Measurements from ENCODE around the gene STRIP2. TPM values are rescaled to one million over a fixed set of nuclear protein-coding genes. Genes with fewer than 3 reads are reported as not detected.
"Not testable (repeated sequence)": the region's sequence is repeated elsewhere in the genome, so short reads cannot be mapped to it uniquely, and the experiment has no call there.

STRIP2 gene
- total RNA-seq, 1 donor from 2014 or later = 55.9 TPM

- DNase-seq (ENCODE audit: low read depth) = no peak
Measured at GRCh38 chr7:129525225-129525862, 91.1 kb downstream of the STRIP2 start.

GRCh38 chr7:129529643-129530042, 95.4 kb downstream of the STRIP2 start:
- no peak for DNase-seq (ENCODE audit: low read depth)

GRCh38 chr7:129530795-129531391, 96.7 kb downstream of the STRIP2 start:
- DNase-seq (ENCODE audit: low read depth) = peak; percentile 25

DNA sequence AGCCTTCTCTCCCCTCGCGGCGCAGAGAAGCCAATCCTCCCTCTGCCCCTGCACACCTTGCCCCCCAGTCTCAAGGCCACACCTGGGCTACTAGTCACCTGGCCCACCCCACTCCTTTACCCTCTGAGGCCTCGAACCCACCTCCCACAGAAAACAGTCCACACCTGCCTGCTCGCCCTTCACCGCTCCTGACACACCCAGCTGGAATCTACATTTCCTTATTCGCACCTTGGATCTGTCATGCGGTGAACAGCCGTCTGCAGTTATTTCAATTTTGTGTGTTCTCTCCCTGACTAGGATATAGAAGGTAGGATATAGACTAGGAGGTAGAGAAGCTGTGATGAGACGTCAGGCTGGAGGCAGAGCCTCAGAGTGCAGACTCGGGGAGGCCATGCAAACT, 97.5 kb downstream of the STRIP2 start:
- DNase-seq (ENCODE audit: low read depth) = no peak

DNA sequence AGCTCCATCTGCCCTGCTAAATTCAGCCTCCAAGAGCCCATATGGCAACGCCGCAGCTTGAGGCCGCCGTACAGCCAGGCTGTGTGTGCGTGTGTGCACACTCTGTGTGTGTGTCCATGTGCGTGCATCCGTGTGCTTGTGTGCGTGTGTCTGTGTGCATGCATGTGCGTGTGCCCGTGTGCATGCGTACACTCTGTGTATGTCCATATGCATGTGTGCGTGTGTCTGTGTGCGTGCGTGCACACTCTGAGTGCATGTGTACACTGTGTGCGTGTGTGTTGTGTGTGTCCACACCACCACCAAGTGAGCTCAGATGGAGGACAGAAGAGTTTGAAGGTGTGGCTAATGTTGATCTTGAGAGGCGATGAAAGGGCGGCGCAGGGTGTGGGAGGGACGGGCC, 98.1 kb downstream of the STRIP2 start:
- no peak for DNase-seq (ENCODE audit: low read depth)

GRCh38 chr7:129534558-129535274, 100.5 kb downstream of the STRIP2 start:
- DNase-seq (ENCODE audit: low read depth) = not testable (repeated sequence)

DNA sequence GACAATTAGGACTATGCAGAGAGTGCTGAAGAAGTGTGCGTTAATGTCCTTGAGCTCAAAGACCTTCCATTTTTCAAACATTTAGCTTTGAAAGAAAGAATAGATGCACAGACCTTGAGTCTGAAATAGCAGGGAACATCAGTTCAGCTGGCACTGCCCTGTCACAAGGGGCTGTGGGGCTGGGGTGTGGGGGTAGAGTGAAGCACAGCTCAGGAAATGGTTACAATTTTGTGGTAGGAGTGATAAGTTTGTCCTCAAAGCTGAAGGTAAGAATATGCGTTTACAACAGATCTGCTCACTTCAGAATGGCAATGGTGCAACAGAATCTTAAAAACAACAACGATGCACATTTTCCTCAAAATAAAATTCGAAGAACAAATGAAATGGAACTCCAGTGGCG, 101.7 kb downstream of the STRIP2 start:
- no peak for DNase-seq (ENCODE audit: low read depth)

- DNase-seq (ENCODE audit: low read depth) = no peak
Measured at GRCh38 chr7:129536323-129536722, 102.1 kb downstream of the STRIP2 start.

Other genes starting within 250 kb of the STRIP2 start
- gene SMO, start 245.8 kb upstream of the STRIP2 start, total RNA-seq = 2.2 and 4.3 TPM in 2 replicates
- 20.4 and 31.6 TPM in 2 replicates for gene AHCYL2, start 209.4 kb upstream of the STRIP2 start, total RNA-seq
- gene SMKR1, start 68.1 kb downstream of the STRIP2 start, total RNA-seq = 1.6 and 3.9 TPM in 2 replicates
- 14.2 and 15.1 TPM in 2 replicates for gene NRF1, start 177.3 kb downstream of the STRIP2 start, total RNA-seq

All from myocyte (in vitro differentiated cells).